Mucosa of gallbladder (tissue), 1 donor: ENCODE measurements around the gene PDE6B. TPM values are rescaled to one million over a fixed set of nuclear protein-coding genes. Genes with fewer than 3 reads are reported as not detected.
"Not testable (repeated sequence)": the region's sequence is repeated elsewhere in the genome, so short reads cannot be mapped to it uniquely, and the experiment has no call there.

Experiments used
- DNase-seq: peaks from one replicate; pipeline ENCODE4 v3.0.0-alpha.2; 2020; ENCODE audit warnings: low spot score
- total RNA-seq: library from RNA; stranded (reverse); gene quantifications from one replicate; pipeline ENCODE4 v1.2.1, GENCODE V29; 2021
- donor health status: DM: no; HTN: no; CAD: no.

PDE6B gene
- total RNA-seq = 8.6 TPM

DNA sequence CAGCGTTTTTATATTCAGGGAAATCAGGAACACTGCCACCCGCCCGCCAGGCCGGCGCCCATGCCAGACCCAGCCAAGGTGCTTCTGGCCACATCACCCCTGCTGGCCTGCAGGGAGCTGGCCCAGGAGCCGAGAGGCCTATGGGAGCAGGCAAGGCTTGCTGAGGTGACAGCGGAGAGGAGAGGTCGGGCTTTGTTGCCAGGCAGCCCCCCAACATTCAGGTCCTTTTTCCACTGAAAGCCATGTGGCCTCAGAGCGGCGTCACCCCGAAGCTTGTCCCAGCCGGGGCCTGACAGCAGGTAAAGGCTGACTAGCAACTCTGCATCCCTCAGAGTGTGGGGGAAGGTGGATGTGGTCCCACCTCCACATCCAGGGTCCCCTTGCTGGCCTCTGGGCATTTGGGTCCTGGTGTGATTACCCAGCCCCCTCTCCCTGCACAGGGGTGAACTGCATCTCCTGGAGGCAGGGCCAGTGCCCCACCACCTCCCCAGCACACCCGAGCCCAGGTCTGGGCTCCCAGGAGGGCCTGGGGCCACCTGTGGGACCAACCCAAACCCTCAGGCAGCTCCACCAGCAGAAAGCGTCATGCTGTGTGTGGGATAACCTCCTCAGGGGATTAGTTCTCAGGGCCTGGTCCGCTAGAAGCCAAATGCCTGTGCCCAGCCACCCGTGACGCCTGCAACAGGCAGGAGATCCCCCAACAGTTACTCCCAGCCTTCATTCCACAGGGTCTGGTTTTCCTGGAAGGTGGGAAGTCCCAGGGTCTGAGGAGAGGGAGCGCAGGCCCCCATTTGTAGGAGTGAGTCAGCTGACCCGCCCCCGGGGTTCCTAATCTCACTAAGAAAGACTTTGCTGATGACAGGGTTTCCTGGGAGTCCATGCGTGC, at the start of gene PDE6B:
Gene PDE6B (plus strand): TSS at position 869 of the 886 bp plus-strand sequence. CDS start 54 bp downstream, outside the sequence.
- no peak for DNase-seq

DNA sequence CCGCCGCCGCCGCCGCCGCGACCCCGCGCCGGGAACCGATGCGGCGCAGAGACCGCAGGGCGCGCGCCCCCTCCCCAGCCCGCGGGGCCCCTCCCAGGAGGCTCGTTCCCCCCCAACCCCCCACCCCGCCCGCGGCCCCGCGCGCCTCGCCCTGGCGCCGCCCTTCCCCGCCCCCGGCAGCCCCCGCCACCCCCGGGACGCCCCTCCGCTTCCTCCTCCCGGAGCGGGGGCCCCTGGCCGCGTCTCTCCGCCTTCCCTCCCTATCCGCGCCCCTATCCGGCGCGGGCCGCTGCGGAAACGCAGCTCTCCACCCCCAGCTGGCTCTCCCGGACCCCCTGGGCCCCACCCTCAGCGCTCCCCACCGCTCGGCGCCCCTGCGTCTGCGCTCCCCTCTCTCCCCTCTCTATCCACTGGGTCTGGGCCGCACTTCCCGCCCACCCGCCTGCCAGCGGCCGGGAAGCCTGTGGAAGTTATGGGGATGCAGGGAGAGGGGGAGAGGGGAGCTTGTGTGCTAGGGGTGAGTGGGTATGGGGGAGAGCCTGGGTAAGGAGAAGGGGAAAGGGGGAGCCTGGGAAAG, 49.0 kb upstream of the PDE6B start, which contains the start of gene TMEM271:
Gene TMEM271 (minus strand): TSS at position 51 of the 577 bp plus-strand sequence. CDS start 233 bp downstream, outside the sequence.
- DNase-seq = no peak

DNA sequence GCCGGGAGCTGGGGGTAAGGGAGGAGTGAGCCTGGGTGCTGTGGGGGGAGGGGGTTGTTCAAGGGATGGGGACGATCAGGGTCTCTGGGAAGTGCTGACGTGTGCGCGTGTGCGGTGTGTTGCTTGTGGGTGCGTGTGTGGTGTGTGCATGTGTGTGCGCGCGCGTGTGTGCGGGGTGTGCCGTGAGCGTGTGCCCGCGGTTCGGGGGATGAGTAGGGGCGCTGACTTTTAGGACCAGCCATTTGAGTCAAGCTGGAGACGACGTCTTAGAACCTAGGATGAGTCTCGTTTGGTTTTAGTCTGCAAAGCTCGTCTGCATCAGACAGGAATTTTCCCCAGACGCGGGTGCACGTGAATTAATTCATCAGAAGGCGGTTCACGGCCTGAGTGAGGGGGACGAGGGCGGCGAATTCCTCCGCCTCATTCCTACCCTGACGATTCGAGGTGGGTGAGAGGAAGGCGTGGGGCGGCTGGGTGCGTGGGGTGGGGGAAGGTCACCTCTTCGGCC, 48.3 kb upstream of the PDE6B start:
- DNase-seq = no peak

DNA sequence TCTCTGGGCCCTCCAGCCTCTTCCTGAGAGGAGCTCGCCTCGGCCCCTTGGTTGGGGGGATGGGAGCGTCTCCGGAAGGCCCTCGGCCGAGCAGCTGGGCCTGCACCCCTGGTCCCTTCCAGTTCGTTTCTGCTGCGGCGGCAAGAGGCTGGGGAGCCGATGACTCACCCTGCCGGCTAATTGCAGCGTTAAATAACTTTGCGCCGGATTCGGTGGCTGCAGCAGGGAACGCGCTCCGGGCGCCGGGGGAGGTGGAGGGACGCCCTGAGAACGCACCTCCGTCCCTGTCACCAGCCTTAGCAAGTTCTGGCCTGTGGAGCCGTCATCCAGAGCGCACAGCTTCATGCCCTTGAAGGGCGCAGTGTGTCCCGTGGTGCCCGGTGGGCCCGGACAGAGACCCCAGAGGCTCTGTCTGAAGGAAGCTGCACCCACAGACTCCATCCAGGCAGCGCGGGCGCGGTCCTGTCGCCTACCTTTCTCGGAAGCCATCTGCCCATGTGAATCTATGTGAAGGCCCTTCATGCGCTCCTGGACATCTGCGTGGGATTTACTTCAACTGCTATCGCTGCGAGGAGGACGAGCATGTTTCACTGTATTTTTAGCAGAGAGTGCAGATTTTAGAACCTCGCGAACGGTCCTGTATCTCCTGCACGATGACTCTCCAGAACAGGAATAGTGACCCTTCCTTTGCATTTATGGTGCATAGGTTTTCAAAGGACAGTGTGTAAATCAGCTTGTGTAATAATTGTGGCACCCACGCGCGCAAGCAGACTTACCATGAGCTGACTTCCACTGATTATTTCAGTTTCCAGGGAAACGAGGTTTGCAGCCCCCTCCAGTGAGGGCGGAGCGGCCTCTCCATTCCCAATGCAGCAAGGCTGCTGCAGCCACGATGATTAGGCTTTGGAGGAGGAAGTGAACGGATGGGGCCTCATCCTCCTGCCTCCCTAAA, 47.6 kb upstream of the PDE6B start:
- no peak for DNase-seq

DNA sequence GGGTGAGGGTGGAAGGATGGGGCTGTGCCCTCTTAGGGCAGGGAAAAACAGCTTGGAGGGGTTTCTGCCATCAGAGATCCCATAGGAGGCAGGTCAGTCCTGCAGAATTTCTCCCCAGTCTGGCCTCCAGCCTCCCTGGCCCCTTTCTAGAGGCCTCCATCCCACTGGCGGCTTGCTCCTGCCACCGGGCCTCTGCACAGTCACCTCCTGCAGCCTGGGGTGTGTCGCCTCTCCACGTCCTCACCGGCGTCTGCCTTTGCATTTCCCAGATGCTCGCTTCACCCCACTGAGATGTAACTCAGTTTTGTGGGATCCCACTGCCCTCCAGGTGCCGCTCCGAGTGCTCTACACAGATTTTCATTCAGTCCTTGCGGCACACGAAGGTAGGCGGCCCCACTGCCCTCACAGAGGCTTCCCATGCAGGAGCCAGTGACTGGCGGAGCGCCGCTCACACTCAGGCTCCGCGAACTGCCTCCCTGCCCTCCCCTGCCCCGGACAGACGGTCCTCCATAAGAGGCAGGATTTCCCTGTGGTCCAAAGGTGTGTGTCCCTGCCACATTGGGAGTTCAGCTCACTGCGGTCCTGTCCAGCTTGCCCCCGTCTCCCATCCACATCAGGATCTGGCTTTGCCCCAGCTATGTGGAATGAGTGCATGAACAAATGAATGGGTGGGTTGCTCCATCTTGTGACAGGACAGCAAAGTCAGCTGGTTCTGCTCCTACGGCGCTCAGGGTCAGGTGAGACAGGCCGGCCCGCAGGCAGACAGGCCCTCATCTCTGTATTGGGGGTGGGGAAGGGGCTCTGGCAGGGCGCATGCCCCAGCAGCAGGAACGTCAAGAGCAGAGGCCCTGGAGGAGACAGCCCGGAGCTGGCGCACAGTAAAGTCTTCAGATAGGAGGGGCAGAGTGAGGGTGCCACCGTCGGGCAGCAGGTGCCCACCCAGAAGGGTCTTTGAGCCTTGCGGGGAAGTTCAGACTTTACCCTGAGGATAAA, 46.6 kb upstream of the PDE6B start:
- DNase-seq = no peak

DNA sequence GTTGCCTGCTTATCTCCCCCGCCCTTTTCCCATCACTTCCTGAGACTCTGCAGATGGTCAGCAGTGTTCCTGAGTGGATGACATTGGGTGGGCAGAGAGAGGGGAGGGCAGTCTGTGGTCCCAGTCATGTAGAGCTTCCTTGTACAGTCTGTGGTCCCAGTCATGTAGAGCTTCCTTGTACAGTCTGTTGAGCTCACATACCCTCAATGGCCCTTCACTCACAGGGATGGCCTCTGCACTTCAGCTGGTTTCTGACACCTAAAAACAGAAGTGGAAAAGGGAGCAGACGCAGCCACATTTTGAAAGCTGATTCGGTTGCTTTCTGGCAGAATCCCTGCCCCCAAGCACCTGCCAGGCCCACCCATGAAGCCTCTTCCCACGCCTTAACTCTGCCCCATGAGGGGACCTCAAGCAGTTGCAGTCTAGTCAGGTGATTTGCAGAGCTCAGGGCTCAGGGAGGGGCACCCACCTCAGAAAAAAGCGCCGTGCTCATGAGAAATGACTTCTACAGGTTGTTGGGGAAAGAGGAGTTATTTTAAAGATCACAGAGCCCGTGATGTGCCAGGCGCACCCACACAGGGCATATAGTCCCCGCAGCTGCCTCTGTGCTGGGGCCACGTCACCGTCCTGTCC, 45.7 kb upstream of the PDE6B start:
- no peak for DNase-seq

DNA sequence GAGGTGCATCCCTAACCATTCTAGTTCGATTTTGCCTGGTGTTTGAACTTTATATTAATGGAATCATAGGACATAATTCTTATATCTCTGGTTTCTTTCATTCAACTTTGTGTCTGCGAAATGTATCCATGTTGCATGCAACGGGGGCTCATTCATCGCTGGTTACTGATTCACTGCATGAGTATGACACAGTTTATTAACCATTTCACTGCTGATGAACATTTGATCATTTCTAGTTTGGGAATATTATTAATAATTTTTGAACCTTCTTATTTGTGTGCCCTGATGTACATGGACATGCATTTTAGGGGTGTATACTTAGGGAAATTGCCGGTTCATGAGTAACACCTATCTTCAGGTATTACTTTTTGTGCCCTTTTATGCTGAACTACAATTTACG, 44.2 kb upstream of the PDE6B start:
- DNase-seq = no peak

DNA sequence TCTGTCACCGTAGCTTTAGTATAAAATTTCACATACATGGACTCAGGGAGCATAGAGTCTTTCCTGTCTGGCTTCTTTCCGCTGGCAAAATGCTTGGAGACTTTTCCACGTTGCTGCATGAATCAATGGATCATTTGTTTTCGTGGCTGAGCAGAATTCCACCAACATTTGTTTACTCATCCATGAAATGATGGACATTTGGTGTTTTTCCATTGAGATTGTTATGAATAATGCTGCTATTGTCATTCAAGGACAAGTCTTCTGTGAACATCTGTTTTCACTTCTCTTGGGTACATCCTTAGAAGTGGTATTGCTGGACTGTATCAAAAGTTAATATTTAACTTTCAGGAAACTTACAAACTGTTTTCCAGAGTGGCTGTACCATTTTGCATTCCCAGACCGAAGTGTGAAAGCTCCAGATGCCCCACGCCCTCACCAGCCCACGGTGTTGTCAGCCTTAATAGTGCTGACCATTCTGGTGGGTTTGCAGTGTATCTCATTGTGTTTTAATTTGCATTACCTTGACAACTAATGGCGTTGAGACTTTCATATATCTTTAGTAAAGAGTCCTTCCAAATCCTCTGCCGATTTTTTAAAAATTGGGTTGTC, 43.5 kb upstream of the PDE6B start:
- no peak for DNase-seq

DNA sequence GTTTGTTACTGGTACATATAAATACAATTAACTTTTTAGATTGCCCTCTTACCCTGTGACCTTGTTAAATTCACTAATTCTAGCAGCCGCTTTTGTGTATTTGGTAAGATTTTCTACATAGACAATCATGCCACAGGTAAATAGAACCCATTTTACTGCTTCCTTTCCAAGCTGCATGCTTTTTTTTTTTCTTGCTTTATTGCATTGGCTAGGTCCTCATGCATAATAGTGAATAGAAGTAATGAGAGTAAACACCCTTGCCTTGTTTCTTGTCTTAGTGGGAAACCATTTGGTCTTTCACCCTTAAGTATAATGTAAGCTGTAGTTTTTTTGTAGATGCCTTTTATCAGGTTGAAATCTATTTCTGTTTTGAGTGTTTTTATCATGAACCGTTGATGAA, 41.6 kb upstream of the PDE6B start:
- no peak for DNase-seq

DNA sequence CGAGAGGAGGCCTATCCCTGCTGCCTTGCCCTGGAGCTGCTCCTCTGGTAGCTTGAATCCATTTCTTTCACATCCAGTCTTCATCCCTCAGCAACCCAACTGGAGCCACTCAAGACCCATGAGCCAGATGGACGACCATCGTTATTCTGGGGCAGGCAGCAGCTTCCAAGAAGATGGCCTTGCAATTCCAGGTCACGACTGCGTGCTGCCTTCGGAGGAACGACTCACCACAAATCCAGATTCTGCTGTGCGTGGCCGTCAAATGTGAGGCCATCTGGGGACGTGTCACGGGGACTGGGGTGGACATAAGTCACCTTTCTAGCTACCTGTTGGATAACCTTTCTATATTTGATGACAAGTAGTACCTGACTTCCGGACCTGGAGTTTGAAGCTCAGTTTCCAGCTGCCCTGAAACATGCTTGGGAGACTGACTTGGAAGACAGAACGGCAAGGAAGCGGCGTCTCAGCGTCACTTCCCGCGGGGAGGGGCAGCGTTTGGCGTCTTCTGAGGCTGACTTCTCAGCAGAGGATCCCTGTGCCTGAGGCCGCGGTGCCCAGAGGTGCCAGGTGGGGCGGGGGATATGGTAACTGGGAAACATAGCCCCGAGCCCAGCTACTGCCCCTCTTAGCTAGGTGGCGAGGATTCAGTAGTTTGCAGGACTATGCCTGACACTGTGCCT, 37.6 kb upstream of the PDE6B start:
- no peak for DNase-seq

DNA sequence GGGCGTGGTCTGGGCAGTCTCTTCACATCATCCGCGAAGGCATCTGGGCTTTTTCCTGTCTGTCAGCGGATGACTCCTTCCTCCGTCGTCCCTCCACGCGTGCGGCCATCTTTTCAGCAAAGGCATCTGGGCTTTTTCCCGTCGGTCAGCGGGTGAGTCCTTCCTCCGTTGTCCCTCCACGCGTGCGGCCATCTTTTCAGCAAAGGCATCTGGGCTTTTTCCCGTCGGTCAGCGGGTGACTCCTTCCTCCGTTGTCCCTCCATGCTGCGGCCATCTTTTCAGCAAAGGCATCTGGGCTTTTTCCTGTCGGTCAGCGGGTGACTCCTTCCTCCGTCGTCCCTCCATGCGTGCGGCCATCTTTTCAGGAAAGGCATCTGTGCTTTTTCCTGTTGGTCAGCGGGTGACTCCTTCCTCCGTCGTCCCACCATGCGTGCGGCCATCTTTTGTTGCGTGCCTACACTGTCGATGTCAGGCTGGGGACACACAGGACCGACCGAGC, 37.0 kb upstream of the PDE6B start:
- no peak for DNase-seq

DNA sequence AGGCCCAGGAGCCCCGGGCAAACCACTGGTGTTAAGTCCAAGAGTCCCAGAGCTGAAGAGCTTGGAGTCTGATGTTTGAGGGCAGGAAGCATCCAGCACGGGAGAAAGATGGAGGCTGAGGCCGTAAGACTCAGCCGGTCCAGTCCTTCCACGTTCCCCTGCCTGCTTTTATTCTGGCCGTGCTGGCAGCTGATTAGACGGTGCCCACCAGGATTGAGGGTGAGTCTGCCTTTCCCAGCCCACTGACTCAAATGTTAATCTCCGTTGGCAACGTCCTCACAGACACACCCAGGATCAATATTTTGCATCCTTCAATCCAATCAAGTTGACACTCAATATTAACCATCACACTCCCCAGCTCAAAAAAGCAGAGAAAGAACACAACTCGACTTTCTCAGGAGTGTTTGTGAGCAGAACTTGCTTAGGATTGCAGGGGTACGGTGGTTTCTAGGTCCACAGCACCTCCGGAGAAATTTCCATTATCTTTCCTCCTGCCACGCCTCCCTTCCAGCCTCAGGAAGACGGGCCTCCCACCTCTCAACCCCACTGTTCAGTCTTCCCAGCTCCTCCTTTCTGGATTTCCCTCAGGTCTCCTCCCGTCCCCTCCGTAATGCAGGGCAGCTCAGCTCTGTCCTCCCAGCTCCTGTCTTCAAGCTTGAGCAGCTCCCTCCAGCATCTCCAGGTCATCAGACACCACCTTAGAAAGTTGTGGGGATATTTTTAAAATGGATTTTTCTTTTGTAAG, 36.0 kb upstream of the PDE6B start:
- no peak for DNase-seq

DNA sequence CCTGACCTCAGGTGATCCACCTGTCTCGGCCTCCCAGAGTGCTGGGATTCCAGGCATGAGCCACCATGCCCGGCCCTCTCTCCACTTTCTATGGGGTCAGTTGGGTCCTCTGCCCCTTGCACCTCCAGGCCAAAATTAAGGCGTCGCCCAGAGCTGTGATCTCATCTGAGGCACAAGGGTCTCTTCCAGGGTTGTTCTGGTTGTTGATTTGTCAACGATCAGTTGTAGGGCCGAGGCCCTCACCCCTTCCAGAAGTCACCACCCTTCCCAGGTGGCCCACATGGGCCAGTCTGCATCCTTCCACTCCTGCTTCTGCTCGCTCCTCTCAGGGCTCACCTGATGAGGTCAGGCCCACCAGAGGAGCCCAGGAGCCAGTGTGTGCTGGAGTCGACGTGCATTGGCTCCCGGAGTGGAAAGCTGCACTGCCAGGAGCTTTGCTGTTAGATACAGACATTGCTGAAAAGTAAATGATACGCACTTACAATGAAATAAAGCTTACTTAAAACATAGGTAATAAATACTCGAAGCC, 35.0 kb upstream of the PDE6B start:
- no peak for DNase-seq

DNA sequence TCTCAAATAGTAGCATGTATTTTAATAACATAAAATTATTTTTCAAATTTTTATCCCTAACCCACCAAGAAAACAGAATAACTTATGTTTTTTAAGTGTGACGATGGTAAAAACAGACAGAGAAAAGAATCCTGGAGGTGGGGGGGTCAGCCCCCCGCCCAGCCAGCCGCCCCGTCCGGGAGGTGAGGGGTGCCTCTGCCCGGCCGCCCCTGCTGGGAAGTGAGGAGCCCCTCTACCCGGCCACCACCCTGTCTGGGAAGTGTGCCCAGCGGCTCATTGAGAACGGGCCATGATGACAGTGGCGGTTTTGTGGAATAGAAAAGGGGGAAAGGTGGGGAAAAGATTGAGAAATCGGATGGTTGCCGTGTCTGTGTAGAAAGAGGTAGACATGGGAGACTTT, 33.2 kb upstream of the PDE6B start:
- not testable (repeated sequence) for DNase-seq

DNA sequence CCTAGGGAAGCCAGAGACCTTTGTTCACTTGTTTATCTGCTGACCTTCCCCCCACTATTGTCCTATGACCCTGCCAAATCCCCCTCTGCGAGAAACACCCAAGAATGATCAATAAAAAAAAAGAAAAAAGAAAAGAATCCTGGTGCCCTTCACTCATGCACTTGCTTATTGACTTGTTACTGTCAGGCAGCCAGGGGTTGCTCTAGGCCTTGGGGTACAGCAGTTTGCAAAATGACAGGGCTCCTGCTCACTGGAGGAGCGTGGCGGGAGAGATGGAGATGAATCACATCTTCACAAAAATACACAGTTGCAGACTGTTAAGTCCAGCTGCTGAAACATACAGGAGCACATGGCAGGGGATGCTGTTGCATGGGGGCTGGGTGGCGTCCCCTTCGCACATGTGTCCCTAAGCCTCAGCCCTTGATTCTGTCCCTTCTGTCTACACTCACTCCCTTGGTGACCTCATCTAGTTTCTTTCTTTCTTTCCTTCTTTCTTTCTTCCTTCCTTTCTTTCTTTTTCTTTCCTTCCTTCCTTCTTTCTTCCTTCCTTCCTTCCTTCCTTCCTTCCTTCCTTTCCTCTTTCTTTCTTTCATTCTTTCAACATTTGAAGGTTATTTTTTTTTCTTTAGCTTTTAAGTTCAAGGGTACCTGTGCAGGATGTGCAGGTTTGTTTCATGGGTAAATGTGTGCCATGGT, 32.4 kb upstream of the PDE6B start:
- no peak for DNase-seq

DNA sequence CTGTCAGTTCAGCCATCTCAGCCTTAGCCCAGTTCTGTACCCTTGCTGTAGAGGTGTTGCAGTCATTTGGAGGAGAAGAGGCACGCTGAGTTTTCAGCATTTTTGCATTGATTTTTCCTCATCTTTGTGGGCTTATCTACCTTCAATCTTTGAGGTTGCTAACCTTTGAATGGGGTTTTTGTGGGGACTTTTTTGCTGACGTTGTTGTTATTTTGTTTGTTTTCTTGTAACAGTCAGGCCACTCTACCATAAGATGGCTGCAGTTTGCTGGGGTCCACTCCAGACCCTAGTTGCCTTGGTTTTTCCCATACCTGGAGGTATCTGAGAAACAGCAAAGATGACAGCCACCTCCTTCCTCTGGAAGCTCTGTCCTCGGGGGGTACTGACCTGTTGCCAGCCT, 26.4 kb upstream of the PDE6B start:
- no peak for DNase-seq

DNA sequence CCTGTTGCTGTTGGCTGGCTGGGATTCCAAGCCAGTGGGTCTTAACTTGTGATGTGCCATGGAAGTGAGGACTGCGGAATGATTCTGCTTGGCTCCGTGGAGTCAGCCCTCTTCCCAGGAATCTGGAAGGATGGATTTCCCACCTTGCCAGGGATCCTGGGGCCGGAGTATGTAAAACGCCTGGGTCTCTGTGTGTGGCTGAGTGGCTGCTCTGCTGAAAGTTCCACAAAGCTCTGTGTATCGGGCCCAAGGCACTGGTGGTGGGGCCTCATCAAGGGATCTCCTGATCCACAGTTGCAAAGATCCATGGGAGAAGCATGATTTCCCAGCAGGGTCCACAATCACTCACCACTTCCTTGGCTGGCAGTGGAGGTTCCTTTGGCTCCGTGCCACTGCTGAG, 25.2 kb upstream of the PDE6B start:
- DNase-seq = no peak
